SIG-M5 treated with dmso at 0.1 percent for 504 hours (cell line): ENCODE data around the gene ZSWIM6.

Experiments used
- DNase-seq: peaks from one replicate; lab custom pipeline; 2025; ENCODE audit not compliant: unreplicated experiment; lab: John Stamatoyannopoulos, UW

The ZSWIM6 gene

GRCh38 chr5:61438298-61438970 is 106.4 kb downstream of the ZSWIM6 start:
- DNase-seq: no peak

- no peak for DNase-seq
Observed at GRCh38 chr5:61440086-61440485, 108.0 kb downstream of the ZSWIM6 start.

DNA sequence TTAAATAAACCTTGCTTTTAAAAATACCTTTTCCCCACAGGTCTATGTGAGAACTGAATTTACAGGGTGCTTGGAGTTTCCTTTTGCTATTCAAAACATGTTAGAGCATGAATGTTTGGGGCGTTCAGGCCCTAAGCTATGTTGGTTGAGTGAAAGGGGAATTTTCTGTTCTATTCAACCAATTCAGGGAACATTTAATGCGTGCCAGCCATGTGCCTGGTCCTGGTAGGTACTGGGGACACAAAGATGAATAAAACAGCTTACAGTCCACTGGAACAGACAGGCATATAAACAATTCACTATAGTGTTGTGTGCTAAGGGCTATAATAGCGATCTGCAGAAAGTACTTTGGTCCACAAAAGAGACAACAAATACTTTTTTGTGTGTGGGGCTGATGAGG is 108.5 kb downstream of the ZSWIM6 start:
- DNase-seq: no peak

- no peak for DNase-seq
Observed at GRCh38 chr5:61441742-61442141, 109.7 kb downstream of the ZSWIM6 start.

- no peak for DNase-seq
Observed at GRCh38 chr5:61447780-61448495, 115.9 kb downstream of the ZSWIM6 start.

- DNase-seq: no peak
Observed at GRCh38 chr5:61449804-61450492, 117.9 kb downstream of the ZSWIM6 start.

GRCh38 chr5:61450493-61451279 is 118.6 kb downstream of the ZSWIM6 start:
- no peak for DNase-seq

DNA sequence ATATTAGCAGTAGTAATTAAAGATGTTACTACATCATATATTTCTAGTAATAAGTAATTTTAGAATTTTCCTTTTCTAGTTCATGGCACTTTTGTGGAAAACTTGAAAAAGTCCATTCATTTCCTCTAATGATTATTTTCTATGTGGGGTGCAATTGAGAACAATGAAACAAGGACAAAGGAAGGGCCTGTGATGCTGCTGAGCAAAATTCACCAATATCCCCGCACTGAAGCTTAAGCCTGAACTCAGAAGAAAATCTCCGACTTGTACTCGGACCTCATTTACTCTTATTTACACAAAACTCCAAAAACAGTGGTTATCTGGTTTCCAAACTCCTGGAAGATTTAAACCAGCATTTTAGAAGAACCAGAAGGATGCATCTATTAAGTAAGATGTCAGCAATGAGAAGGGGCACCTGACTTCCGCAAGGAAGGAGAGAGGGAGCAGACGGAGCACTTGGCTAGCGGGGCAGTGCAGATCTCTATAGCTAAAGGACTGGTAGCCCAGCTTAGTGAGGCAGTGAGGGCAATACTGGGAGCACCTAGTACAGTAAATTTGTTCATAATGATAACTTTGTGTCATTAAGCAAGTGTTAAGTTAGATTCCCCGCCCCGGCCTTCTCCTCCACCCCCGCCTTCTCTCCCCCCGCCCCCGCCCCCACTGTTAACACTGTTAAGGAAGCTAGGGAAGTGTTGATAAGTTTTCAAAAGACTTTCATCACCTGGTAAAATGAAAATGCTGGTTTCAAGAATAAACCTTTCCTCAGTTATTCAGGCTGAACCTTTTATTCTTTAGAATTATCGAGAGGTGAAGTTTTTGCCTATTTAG is 123.3 kb downstream of the ZSWIM6 start:
- no peak for DNase-seq

- no peak for DNase-seq
Observed at GRCh38 chr5:61460471-61460870, 128.4 kb downstream of the ZSWIM6 start.

GRCh38 chr5:61461417-61461816 is 129.4 kb downstream of the ZSWIM6 start:
- DNase-seq: no peak

DNA sequence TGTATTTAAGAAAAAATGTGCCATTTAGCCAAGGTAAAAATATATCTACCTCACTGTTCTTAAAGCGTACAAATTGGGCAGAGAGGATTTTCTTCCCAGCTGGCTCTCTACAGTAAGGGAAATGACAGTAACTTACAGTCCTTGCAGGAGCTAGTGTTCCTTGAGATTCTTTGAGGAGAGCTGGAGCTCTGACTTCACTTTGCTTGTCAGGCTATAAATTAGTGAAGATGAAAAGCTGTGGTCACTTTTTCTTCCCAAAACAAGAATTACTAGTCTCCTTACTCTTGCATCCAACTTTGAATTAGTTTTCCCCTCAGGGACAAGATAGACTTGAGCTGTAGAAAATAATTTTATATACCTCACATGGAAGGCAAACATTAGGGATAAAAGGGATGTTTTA is 129.9 kb downstream of the ZSWIM6 start:
- DNase-seq: no peak

- DNase-seq: no peak
Observed at GRCh38 chr5:61463596-61463995, 131.5 kb downstream of the ZSWIM6 start.

- no peak for DNase-seq
Observed at GRCh38 chr5:61464512-61464911, 132.5 kb downstream of the ZSWIM6 start.

DNA sequence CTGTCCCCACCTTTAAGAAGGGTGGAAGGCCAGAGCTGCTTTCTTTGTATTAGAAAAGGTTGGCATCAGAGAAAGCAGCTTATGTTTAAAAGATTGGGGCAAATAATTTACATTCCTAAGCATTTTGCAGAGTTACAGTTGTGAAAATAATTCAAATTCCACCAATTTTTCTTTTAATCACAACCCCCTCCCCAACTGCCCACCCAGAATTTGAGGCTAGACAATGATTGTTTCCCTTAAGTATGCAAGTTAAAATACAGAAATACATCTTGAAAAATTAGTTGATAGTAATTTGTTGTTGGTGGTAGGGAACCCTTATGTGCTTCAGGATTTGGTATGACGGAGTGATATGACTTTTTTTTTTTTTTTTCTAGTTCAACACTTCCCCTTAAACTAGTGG is 133.0 kb downstream of the ZSWIM6 start:
- no peak for DNase-seq

DNA sequence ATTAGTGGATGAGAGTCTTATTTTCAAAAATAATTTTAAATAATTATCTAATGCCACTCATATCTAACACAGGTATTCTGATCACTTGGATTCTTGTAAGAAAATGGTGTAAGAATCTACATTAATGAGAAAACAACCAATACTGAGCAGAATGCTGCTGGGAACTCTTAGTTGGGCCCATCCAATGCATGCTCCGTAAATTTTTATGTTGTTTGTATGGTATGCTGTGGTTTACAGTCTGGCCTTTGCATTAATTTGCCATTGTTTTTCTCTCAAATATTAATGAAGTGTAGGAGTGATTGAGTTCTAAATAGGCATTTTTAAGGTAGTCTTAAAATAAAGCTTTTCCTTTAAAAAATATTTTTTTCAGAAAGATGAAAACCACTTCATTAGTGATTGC is 133.4 kb downstream of the ZSWIM6 start:
- no peak for DNase-seq

DNA sequence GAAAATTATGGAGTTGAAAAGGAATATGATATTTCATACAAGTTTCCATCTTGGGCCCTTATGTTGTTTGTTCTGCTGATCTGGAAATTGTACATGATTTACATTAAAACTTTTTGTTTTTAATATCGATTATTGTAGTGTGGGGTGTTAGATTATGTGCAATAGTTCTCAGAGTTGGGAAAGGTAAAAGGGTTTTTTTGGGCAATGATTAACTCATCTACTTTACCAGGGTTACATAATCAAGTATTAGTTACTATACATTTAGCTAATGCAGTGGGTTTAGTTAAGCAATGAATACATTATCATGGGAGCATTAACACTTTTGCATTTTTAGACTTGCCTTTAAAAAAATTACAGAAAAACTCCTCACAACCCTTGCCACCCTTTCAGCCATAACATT is 134.0 kb downstream of the ZSWIM6 start:
- no peak for DNase-seq

- no peak for DNase-seq
Observed at GRCh38 chr5:61467766-61468482, 135.9 kb downstream of the ZSWIM6 start.

GRCh38 chr5:61468483-61468865 is 136.4 kb downstream of the ZSWIM6 start:
- no peak for DNase-seq

- no peak for DNase-seq
Observed at GRCh38 chr5:61471352-61471751, 139.3 kb downstream of the ZSWIM6 start.
